HG02885 (cell line): ENCODE measurements around the gene NAE1.
"Not testable (repeated sequence)": the region's sequence is repeated elsewhere in the genome, so short reads cannot be mapped to it uniquely, and the experiment has no call there.

Experiments used
- ATAC-seq: cut with Tn5 transposase; IDR thresholded peaks from one replicate; pipeline ENCODE4 v1.9.1; 2021; ENCODE audit warnings: mild to moderate bottlenecking; ENCODE audit not compliant: unreplicated experiment, poor library complexity

Gene NAE1

DNA sequence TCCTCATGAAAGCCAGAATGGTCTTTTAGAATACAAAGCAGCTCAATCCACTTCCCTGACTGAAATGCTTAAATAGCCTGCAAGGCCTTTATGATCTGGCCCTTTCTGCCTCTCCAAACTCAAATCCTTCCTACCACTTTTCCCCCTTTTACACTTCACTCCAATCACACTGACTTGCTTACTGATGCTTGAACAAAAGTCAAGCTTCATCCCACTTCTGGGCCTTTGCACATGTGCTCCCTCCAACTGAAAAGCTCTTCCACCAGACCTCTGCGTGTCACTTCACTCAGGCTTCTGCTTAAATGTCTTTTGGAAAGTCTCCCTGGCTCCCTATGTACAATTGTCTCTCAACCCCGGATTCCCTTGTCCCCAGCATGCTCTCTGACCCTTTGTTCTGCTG is 16.0 kb downstream of the NAE1 start:
- ATAC-seq, result no peak

DNA sequence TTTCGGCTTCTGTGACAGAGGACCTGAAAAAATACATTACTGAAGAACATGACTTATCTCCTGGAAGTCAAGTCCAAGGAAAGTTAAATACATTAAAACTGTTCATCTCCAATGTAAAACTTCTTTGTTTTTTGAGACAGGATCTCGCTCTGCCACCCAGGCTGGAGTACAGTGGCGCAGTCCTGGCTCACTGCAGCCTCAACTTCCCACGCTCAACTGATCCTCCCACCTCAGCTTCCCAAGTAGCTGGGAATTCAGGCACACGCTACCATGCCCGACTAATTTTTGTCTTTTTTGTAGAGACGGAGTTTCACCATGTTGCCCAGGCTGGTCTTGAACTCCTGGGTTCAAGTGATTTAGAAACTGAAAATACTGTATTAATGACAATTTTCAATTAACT is 19.7 kb downstream of the NAE1 start:
- ATAC-seq, result no peak

GRCh38 chr16:66810391-66810790 is 20.4 kb downstream of the NAE1 start:
- no peak for ATAC-seq

DNA sequence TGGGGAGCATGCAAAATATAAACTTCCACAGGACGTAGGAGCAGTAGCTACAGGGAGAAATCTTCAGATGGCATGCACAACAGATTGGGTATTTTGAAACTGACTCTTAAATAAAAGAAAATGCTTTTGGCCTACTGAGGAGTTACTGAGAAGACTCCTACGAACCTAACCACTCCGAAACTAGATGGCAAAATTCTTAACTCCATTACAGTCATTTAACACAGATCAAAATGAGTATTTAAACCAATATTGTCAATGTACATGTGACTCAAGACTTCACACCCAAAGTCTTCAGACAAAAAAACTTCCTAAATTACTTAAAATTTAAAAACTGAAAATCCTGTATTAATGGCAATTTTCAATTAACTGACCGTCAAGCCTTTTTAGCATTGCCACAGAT is 21.0 kb downstream of the NAE1 start:
- no peak for ATAC-seq

DNA sequence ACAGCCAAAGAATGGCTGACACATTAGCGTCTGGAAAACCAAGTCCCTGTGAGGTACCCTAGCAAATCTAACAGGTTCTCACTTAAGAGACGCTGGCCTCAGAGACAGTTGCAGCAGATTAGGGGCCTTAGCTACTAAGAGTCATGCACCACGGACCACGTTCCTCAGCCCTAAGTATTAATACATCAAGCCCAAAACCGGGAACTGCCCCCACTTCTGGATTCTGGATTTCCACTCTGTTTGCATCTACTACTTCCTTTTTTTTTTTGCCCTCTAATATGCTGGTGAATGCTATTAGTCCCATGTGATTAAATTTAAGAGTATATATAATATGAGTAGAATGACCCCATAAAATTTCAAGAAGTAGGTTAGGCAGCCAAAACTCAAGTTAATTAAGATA is 28.6 kb downstream of the NAE1 start:
- no peak for ATAC-seq

DNA sequence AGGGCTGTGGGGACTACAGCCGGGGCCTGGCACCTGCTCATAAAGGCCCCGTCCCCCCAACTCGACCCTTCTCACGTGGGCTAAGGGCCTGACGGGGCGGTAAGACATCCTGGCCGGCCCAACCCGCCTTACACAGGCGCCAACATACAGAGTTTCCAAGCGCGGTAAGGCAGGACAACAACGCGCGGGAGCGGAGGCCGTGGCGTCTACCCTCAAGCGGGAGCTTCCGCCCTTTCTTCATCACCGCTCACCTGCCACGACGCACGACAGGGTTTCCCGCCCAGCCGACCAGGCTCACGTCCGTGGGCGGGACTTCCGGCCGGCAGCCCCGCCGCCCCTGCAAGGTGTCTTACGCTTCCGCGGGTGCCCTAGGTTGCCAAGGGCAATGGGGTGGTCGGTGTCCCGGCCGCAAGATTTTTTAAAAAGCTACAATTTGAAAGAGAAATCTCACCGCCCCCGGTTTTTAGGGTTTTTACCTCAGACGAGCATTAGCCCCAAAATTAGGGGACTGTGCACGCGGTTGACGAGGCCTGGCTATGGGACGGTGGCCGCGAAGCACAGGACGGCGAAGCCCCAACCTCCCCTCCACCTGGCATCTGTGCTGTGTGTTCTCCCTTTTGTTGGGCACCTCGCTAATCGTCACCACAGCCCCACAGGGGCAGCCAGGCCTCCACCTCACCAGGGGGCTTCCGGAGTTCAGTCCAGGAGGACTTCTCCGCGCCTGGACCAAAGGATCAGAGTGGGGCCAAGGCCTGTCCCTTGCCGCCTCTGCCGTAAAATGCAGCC is 29.3 kb downstream of the NAE1 start, which contains the start of gene TERB1:
TSS of gene TERB1 (minus strand) at position 265 of the 786 bp plus-strand sequence. CDS start 4,786 bp downstream, outside the sequence.
- ATAC-seq, result no peak

GRCh38 chr16:66800856-66801255 is 29.9 kb downstream of the NAE1 start:
- no peak for ATAC-seq

- no peak for ATAC-seq
Observed at GRCh38 chr16:66798161-66798560, 32.6 kb downstream of the NAE1 start.

DNA sequence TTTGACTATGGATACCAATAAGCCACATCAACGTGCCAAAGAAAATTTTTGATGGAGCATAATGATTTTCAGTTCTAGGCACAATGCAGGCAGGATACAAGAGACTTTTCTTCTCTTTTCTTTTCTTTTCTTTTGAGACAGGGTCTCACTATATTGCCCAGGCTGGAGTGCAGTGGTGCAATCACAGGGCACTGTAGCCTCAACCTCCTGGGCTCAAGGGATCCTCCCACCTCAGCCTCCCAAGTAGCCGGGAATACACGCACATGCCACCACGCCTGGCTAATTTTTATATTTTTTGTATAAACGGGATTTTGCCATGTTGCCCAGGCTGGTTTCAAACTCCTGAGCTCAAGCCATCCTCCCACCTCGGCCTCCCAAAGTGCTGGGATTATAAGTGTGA is 36.8 kb downstream of the NAE1 start:
- not testable (repeated sequence) for ATAC-seq

GRCh38 chr16:66790130-66790733 is 40.5 kb downstream of the NAE1 start:
- no peak for ATAC-seq

DNA sequence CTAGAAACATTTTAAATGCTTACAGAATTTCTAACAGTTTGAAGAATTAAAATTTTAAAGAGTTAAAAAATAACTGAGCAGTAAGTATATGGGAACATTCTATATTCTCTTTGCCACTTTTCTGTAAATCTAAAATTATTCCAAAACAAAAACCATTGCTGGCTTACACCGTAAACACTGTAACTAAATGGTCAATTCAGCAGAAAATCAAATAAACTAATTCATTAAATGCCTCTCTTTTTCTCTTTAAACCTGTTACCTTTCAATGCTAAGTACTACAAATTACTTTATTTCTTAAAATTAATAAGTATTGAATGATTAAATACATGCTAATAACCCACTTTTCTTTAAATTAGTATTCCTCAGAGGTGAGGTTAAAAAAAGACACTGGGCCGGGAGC is 43.3 kb downstream of the NAE1 start:
- no peak for ATAC-seq

DNA sequence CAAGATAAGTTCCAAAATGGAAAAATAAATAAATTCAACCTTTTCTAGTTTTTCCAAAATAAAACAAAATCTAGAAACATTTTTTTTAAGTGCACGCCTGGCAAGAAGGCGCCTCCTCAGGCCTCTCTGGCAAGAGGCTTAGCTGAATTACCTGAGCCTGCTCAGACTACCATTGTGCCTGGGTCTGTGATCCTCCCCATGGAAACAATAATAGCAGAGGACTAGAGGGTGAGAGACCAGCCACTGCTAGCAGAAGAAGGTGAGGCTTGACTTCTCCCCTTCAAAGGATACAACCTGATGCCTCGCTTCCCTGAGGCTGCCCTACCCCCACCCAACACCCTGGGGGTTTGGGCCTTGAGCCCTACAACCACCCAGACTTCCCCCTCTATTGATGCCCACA is 44.2 kb downstream of the NAE1 start:
- no peak for ATAC-seq

DNA sequence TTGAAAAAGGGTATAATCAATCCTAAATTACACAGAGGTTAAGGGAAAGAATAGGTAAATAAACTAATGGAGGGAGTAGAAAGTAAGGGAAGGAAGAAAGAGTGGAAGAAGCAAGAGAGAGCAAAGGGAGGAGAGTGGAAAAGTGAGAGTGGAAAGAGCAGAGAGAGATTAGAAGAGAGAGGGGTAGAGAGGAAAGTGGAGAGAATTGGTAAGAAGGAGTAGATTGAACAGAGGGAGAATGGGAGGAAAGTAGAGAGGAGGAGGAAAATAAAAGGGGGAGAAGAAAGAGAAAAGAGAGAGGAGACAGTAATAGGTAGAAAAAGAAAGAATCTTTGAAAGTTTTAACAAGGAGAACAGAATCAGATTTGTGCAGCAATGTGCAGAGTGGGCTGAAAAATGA is 54.3 kb downstream of the NAE1 start:
- ATAC-seq, result no peak

DNA sequence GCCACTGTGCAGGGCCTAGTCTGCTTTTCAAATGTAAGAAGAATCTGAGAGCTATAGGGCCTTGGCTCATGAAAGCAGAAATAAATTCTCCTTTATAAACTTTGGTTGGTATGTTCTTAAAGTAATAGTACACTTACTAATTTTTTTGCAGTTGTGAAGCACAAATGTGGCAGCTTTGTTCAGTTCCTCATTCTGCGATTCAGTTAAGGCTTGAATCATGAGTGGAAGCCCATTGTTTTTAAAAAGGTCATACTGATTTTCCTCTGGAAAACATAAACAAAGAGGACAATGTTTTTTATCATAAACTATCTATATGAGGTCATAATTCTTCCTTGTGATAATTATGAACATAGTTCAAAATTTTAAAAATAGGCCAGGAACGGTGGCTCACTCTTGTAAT is 55.8 kb downstream of the NAE1 start:
- no peak for ATAC-seq

- ATAC-seq, result no peak
Observed at GRCh38 chr16:66758086-66758485, 72.7 kb downstream of the NAE1 start.

GRCh38 chr16:66754819-66755218 is 76.0 kb downstream of the NAE1 start:
- ATAC-seq, result no peak

GRCh38 chr16:66754211-66754610 is 76.6 kb downstream of the NAE1 start:
- ATAC-seq, result no peak

DNA sequence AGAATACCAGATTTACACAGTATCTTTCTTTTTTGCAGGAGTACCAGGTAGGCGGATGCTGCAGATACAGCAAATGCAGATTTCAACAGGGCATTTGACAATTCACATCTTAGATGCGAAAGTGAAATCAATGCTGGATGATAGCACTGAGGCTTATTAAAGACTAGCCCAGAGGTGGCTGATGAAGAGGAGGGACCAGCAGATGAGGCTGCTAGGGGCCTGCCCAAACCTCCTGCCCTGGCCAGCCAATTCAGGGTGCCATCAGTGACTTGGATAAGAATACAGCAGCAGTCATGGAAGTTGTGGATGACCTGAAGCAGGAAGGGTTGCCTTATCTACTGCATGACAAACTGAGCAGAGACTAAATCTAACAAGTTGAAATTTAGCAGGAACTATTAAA is 77.8 kb downstream of the NAE1 start:
- ATAC-seq, result no peak
